Measurements from ENCODE around the gene GNRH2.

Gene GNRH2

GRCh38 chr20:3043322-3043721, at the start of gene GNRH2:
Gene GNRH2, plus strand, starts transcription at chr20:3043622. Its CDS starts 793 bp downstream, at chr20:3044415.
- DNase-seq (ENCODE audit: low spot score): no peak
- TF ChIP-seq, protein P1, sequence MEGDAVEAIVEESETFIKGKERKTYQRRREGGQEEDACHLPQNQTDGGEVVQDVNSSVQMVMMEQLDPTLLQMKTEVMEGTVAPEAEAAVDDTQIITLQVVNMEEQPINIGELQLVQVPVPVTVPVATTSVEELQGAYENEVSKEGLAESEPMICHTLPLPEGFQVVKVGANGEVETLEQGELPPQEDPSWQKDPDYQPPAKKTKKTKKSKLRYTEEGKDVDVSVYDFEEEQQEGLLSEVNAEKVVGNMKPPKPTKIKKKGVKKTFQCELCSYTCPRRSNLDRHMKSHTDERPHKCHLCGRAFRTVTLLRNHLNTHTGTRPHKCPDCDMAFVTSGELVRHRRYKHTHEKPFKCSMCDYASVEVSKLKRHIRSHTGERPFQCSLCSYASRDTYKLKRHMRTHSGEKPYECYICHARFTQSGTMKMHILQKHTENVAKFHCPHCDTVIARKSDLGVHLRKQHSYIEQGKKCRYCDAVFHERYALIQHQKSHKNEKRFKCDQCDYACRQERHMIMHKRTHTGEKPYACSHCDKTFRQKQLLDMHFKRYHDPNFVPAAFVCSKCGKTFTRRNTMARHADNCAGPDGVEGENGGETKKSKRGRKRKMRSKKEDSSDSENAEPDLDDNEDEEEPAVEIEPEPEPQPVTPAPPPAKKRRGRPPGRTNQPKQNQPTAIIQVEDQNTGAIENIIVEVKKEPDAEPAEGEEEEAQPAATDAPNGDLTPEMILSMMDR (IDR thresholded peaks at IDR 0.05; ENCODE audit: extremely low read depth, missing control alignments): no peak

DNA sequence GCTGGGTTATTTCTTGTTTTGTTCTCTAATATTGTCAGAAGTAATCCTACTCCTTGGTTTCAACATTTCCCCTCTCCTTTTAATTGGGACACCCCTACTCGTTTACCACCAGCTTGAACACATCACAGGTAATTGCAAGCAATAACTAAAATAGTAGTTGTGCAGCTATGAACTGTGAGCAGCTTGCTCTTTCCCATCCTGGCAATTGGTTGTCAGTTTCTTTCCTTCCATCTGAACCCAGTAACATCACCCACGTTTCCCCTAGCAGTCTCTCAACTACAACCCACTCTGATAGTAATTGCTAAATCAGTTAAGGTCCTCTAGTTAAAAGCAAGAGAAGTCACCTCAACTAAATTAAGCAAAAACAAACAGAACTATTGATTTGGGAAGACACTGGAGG, 47.6 kb upstream of the GNRH2 start:
- TF ChIP-seq, protein P1 (IDR thresholded peaks at IDR 0.05; ENCODE audit: extremely low read depth, missing control alignments): no peak
- DNase-seq (ENCODE audit: low spot score): no peak

DNA sequence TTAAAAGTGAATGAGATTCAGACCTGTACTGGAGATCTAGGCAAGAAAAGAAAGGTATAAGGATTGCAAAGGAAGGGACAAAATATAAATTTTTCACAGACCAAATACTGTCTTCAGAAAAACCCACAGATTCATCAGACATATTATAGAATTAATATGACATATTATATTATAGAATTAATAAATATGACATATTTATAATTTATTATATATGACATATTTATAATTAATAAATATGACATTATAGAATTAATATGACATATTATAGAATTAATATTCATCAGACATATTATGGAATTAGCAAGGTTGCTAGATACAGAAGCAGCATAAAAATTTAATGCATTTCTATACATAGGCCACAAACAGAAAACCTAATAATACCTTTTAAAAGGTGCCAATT, 44.7 kb upstream of the GNRH2 start:
- no peak for DNase-seq (ENCODE audit: low spot score)
- TF ChIP-seq, protein P1 (IDR thresholded peaks at IDR 0.05; ENCODE audit: extremely low read depth, missing control alignments): no peak

DNA sequence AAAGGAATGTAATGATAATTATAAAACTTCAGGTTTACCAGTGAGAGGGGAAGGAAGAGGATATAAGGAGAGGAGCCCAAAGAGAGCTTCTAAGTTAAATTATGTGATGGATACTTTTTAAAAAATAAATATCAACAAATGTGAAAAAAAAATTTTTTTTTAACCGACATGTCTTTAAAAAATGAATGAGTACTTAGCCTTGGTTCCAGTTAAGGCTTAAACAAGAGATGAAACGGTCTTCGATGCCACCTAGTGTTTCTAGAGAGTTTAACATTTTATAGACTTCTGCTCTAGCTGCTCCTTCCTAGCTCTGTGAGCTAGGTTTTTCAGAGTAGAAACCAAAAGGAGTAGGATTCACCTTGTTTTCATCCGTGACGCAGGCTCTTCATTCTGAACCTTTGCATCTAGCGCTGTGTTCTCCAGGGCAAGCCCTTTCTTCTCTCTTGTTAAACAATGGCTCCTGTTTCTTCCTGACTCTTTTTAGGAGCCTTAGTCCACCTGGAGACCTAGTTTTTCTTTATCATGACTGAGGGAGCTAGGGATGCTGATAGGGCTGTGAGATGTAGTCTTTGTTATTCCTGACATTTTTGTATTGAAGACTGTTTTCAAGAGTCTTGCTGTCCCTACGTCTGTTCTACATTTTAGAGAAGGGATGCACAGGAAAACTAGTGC, 42.4 kb upstream of the GNRH2 start:
- DNase-seq (ENCODE audit: low spot score): no peak
- TF ChIP-seq, protein P1 (IDR thresholded peaks at IDR 0.05; ENCODE audit: extremely low read depth, missing control alignments): no peak

- DNase-seq (ENCODE audit: low spot score): no peak
- TF ChIP-seq, protein P1 (IDR thresholded peaks at IDR 0.05; ENCODE audit: extremely low read depth, missing control alignments): no peak
These were observed 40.0 kb upstream of the GNRH2 start for GRCh38 chr20:3003416-3003815.

DNA sequence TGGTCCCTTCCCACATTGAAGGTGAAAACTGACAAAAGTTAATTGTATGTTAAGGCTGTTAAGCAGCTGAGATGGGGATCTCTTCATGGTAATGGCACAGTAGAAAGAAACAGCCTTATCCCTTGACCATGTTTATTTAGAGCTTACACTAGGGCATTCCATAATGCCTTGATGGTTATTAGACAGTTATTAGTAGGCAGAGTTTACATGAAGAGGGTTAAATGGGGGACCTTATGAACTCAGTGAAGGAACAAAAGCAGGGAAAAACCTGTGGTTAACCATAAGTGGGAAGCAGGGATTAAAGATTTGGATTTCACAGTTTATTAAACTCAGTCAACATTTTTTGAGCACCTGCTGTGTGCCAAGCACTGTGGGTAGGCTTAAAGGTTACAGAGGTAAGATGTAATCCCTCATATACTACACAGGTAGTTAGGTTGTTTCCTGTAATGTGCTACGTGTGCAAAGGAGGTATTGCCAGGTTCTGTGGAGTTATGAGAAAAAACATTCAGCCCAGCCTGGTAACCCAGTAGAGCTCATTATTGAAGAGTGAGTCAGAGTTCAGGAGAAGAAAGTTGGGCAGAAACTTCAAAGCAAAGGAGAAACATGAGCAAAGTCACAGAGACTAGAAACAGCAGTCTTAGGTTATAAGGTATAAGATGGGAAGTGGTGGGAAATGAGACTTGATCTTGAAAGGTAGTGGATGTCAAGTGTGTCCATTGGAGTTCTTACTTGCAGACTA, 32.3 kb upstream of the GNRH2 start:
- DNase-seq (ENCODE audit: low spot score): no peak
- TF ChIP-seq, protein P1 (IDR thresholded peaks at IDR 0.05; ENCODE audit: extremely low read depth, missing control alignments): no peak

- no peak for DNase-seq (ENCODE audit: low spot score)
- TF ChIP-seq, protein P1 (IDR thresholded peaks at IDR 0.05; ENCODE audit: extremely low read depth, missing control alignments): no peak
These were observed 31.7 kb upstream of the GNRH2 start for GRCh38 chr20:3011752-3012151.

All from GM20000 (cell line).